HG02588 (cell line): Measurements from ENCODE around the gene RPS6KC1.
"Not testable (repeated sequence)": the region's sequence is repeated elsewhere in the genome, so short reads cannot be mapped to it uniquely, and the experiment has no call there.

Experiments
- ATAC-seq: cut with Tn5 transposase; IDR thresholded peaks from one replicate; pipeline ENCODE4 v1.9.1; 2021; ENCODE audit warnings: mild to moderate bottlenecking, moderate library complexity; ENCODE audit not compliant: unreplicated experiment

The RPS6KC1 gene

GRCh38 chr1:213138391-213138790 is 87.3 kb downstream of the RPS6KC1 start:
- ATAC-seq = no peak

- ATAC-seq = no peak
Observed at GRCh38 chr1:213138892-213139291, 87.9 kb downstream of the RPS6KC1 start.

- no peak for ATAC-seq
Observed at GRCh38 chr1:213148905-213149304, 97.9 kb downstream of the RPS6KC1 start.

GRCh38 chr1:213150090-213150489 is 99.0 kb downstream of the RPS6KC1 start:
- ATAC-seq = not testable (repeated sequence)

GRCh38 chr1:213154056-213154685 is 103.1 kb downstream of the RPS6KC1 start:
- no peak for ATAC-seq

GRCh38 chr1:213159376-213159775 is 108.3 kb downstream of the RPS6KC1 start:
- no peak for ATAC-seq

GRCh38 chr1:213160442-213160841 is 109.4 kb downstream of the RPS6KC1 start:
- ATAC-seq = not testable (repeated sequence)

- no peak for ATAC-seq
Observed at GRCh38 chr1:213162338-213162737, 111.3 kb downstream of the RPS6KC1 start.

GRCh38 chr1:213162862-213163261 is 111.8 kb downstream of the RPS6KC1 start:
- no peak for ATAC-seq

GRCh38 chr1:213163278-213163711 is 112.3 kb downstream of the RPS6KC1 start:
- ATAC-seq = no peak

GRCh38 chr1:213164561-213164960 is 113.5 kb downstream of the RPS6KC1 start:
- ATAC-seq = no peak

GRCh38 chr1:213166852-213167251 is 115.8 kb downstream of the RPS6KC1 start:
- no peak for ATAC-seq

- ATAC-seq = no peak
Observed at GRCh38 chr1:213171711-213172110, 120.7 kb downstream of the RPS6KC1 start.

GRCh38 chr1:213176341-213176740 is 125.3 kb downstream of the RPS6KC1 start:
- ATAC-seq = no peak

GRCh38 chr1:213179784-213180183 is 128.7 kb downstream of the RPS6KC1 start:
- ATAC-seq = no peak

GRCh38 chr1:213180833-213181232 is 129.8 kb downstream of the RPS6KC1 start:
- no peak for ATAC-seq

- ATAC-seq = no peak
Observed at GRCh38 chr1:213183036-213183672, 132.1 kb downstream of the RPS6KC1 start.

GRCh38 chr1:213186168-213186567 is 135.1 kb downstream of the RPS6KC1 start:
- no peak for ATAC-seq

GRCh38 chr1:213192026-213192425 is 141.0 kb downstream of the RPS6KC1 start:
- ATAC-seq = no peak

GRCh38 chr1:213194383-213194782 is 143.3 kb downstream of the RPS6KC1 start:
- no peak for ATAC-seq

- ATAC-seq = no peak
Observed at GRCh38 chr1:213194855-213195254, 143.8 kb downstream of the RPS6KC1 start.

- ATAC-seq = not testable (repeated sequence)
Observed at GRCh38 chr1:213196328-213197054, 145.4 kb downstream of the RPS6KC1 start.
